ENCODE results near the gene CHP1.
"Not testable (repeated sequence)": the region's sequence is repeated elsewhere in the genome, so short reads cannot be mapped to it uniquely, and the experiment has no call there.

CHP1 gene

DNA sequence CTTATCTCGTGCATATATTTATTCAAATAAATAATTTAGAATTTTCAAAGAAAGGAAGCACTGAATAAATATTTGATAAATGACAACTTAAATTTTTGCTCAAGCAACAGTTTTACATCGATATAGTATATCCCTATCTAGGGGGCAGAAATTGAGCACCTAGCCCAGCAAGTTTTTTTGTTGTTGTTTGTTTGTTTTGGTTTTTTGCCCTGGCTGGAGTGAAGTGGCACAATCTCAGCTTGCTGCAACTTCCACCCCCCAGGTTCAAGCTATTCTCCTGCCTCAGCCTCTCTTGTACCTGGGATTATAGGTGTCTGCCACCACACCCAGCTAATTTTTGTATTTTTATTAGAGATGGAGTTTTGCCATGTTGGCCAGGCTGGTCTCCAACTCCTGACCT, 58.9 kb downstream of the CHP1 start:
- Histone ChIP-seq H3K27ac (replicated peaks) (no peak overlapping the region), H3K4me3 (replicated peaks; ENCODE audit: insufficient read depth, low read length) (no peak overlapping the region), H3K27me3 (ENCODE audit: insufficient read depth, poor library complexity, severe bottlenecking) (no peaks in the 10 kb centered on the region)
- no peak for TF ChIP-seq POLR2AphosphoS5 (IDR thresholded peaks at IDR 0.05; ENCODE audit: low read depth)
- TF ChIP-seq, protein P1, sequence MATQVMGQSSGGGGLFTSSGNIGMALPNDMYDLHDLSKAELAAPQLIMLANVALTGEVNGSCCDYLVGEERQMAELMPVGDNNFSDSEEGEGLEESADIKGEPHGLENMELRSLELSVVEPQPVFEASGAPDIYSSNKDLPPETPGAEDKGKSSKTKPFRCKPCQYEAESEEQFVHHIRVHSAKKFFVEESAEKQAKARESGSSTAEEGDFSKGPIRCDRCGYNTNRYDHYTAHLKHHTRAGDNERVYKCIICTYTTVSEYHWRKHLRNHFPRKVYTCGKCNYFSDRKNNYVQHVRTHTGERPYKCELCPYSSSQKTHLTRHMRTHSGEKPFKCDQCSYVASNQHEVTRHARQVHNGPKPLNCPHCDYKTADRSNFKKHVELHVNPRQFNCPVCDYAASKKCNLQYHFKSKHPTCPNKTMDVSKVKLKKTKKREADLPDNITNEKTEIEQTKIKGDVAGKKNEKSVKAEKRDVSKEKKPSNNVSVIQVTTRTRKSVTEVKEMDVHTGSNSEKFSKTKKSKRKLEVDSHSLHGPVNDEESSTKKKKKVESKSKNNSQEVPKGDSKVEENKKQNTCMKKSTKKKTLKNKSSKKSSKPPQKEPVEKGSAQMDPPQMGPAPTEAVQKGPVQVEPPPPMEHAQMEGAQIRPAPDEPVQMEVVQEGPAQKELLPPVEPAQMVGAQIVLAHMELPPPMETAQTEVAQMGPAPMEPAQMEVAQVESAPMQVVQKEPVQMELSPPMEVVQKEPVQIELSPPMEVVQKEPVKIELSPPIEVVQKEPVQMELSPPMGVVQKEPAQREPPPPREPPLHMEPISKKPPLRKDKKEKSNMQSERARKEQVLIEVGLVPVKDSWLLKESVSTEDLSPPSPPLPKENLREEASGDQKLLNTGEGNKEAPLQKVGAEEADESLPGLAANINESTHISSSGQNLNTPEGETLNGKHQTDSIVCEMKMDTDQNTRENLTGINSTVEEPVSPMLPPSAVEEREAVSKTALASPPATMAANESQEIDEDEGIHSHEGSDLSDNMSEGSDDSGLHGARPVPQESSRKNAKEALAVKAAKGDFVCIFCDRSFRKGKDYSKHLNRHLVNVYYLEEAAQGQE (IDR thresholded peaks at IDR 0.05; ENCODE audit: insufficient replicate concordance, low read depth): no peak
- TF ChIP-seq, protein P2, sequence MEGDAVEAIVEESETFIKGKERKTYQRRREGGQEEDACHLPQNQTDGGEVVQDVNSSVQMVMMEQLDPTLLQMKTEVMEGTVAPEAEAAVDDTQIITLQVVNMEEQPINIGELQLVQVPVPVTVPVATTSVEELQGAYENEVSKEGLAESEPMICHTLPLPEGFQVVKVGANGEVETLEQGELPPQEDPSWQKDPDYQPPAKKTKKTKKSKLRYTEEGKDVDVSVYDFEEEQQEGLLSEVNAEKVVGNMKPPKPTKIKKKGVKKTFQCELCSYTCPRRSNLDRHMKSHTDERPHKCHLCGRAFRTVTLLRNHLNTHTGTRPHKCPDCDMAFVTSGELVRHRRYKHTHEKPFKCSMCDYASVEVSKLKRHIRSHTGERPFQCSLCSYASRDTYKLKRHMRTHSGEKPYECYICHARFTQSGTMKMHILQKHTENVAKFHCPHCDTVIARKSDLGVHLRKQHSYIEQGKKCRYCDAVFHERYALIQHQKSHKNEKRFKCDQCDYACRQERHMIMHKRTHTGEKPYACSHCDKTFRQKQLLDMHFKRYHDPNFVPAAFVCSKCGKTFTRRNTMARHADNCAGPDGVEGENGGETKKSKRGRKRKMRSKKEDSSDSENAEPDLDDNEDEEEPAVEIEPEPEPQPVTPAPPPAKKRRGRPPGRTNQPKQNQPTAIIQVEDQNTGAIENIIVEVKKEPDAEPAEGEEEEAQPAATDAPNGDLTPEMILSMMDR (IDR thresholded peaks at IDR 0.05; ENCODE audit: insufficient read depth, low read length): no peak
- no peak for TF ChIP-seq SPI1 (IDR thresholded peaks at IDR 0.05; ENCODE audit: borderline replicate concordance, low read depth)
- no peak for TF ChIP-seq GABPA (IDR thresholded peaks at IDR 0.05; ENCODE audit: low read depth)
- DNase-seq (ENCODE audit: low read depth in 1 of 2, low spot score in 1 of 2): no peak

DNA sequence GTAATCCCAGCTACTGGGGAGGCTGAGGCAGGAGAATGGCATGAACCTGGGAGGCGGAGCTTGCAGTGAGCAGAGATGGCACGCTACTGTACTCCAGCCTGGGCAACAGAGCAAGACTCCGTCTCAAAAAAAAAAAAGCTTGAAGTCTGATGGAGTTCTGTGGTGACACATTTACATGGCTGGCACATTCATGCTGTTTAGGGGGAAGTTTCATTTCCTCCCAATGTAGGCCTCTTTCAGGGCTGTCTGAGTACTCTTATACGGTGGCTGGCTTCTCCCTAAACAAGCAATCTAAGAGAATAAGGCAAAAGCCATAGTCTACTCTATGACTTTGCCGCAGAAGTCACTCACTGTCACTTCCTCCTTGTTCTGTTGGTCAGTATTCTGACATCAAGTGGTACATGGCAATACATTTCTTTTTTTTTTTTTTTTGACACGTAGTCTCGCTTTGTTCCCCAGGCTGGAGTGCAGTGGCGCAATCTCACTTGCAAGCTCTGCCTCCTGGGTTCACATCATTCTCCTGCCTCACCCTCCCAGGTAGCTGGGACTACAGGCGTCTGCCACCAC, 60.1 kb downstream of the CHP1 start:
- H3K27ac ChIP-seq (replicated peaks): peak overlapping the region; percentile 18
- DNase-seq (ENCODE audit: low read depth in 1 of 2, low spot score in 1 of 2): peak; percentile 57 to 83
- H3K4me3 ChIP-seq (replicated peaks; ENCODE audit: insufficient read depth, low read length): no peak overlapping the region
- TF ChIP-seq SPI1 (IDR thresholded peaks at IDR 0.05; ENCODE audit: borderline replicate concordance, low read depth): peak; percentile 83
- TF ChIP-seq, protein P1 (IDR thresholded peaks at IDR 0.05; ENCODE audit: insufficient replicate concordance, low read depth): no peak
- peak; percentile 35 for TF ChIP-seq POLR2AphosphoS5 (IDR thresholded peaks at IDR 0.05; ENCODE audit: low read depth)
- no peaks in the 10 kb centered on the region for H3K27me3 ChIP-seq (ENCODE audit: insufficient read depth, poor library complexity, severe bottlenecking)

DNA sequence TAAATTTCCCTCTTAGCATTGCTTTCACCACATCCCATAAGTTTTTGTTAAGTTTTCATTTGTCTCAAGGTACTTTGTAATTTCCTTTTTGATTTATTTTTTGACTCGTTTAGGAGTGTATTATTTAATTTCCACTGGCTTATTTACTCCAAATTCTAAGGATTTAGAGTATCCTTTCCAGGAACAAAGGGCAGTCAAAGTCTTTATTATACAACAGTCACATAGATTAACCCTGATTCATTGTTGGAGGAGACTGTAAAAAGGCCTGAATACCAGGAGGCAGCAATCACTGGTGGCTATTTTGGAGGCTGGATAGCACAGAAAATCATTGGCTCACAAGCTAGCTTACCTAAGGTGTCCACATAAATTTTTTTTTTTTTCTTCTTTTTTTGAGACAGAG, 61.5 kb downstream of the CHP1 start:
- no peaks in the 10 kb centered on the region for H3K27me3 ChIP-seq (ENCODE audit: insufficient read depth, poor library complexity, severe bottlenecking)
- H3K27ac ChIP-seq (replicated peaks): no peak overlapping the region
- TF ChIP-seq POLR2AphosphoS5 (IDR thresholded peaks at IDR 0.05; ENCODE audit: low read depth) (no peak), GABPA (IDR thresholded peaks at IDR 0.05; ENCODE audit: low read depth) (no peak), SPI1 (IDR thresholded peaks at IDR 0.05; ENCODE audit: borderline replicate concordance, low read depth) (no peak)
- TF ChIP-seq, protein P1 (IDR thresholded peaks at IDR 0.05; ENCODE audit: insufficient replicate concordance, low read depth): no peak
- TF ChIP-seq, protein P2 (IDR thresholded peaks at IDR 0.05; ENCODE audit: insufficient read depth, low read length): no peak
- H3K4me3 ChIP-seq (replicated peaks; ENCODE audit: insufficient read depth, low read length): no peak overlapping the region
- DNase-seq (ENCODE audit: low read depth in 1 of 2, low spot score in 1 of 2): no peak

DNA sequence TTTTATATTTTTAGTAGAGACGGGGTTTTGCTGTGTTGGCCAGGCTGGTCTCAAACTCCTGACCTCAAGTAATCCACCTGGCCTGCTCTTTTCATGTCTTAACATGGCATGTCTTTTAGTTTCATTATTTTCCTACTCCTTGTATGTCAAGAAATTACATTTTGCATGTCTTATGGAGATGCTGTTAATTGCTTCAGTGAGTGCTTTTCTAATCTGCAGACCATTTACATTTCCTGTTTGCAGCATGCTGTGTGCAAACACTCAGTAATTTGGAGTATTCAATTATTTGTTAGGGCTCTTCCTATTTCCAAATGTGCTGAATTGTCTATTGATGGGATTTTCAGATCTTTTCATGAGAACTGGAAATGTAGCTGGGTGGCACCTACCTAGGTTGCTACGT, 70.1 kb downstream of the CHP1 start:
- DNase-seq (ENCODE audit: low read depth in 1 of 2, low spot score in 1 of 2); H3K27me3 ChIP-seq (ENCODE audit: insufficient read depth, poor library complexity, severe bottlenecking); H3K4me3 ChIP-seq (replicated peaks; ENCODE audit: insufficient read depth, low read length); H3K27ac ChIP-seq (replicated peaks): not testable (repeated sequence)

Data from HL-60 (cell line).